Fibroblast of pulmonary artery (primary cell): ENCODE measurements around the gene FAM149B1.

Experiments used
- DNase-seq: peaks from one replicate; pipeline ENCODE4 v3.0.0-alpha.2; 2010; ENCODE audit warnings: low read depth
- H3K4me3 ChIP-seq: replicated peaks from 2 replicates; pipeline ENCODE4 v1.5.1; 2011; ENCODE audit warnings: low read depth, mild to moderate bottlenecking, control low read depth, low read length, moderate library complexity
- TF ChIP-seq, protein P1 (sequence below): IDR thresholded peaks from 2 replicates; pipeline ENCODE4 v1.5.1; 2011; ENCODE audit warnings: mild to moderate bottlenecking, control low read depth, low read length, inconsistent platforms; ENCODE audit errors: missing control alignments

Gene FAM149B1

DNA sequence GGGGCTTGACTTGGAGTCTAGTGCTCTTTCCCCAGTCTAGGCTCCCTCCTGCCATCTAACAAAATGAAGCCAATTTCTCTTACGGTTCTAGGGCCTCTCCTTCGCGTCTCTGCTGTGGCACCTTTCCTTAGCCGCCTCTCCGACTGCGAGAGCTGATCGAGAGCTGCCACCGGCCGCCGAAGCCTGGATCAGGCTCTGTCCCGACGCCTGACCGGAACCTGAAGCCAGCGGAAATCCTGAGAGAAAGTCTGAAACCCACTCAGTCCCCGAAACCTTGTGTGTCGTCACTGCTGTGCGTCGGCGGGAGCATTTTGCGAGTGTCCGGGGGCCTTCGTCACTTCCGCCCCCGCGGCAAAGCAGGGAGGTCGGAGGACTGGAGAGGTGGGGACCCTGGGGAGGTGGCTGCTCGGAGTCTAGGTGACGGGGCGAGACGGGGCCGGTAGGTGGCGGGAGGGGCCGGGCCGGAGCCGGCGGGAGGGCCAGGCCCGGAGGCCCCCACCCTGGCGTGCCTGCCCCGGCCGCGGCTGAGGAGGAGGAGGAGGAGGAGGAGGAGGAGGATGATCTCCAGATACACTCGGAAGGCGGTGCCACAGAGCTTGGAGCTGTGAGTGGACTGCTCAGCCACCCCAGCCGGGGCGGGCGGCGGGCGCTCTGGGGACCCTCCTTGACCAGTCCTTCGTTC is at the start of gene FAM149B1, which contains the start of gene ECD:
TSS of gene FAM149B1 (plus strand) at position 337 of the 682 bp plus-strand sequence. CDS start at position 558, 221 bp downstream.
TSS of gene ECD (minus strand) at position 226 of the 682 bp plus-strand sequence. CDS start 4,071 bp downstream, outside the sequence.
- H3K4me3 ChIP-seq: peak within 1 kb of the TSS; percentile 91
- TF ChIP-seq, protein P1, sequence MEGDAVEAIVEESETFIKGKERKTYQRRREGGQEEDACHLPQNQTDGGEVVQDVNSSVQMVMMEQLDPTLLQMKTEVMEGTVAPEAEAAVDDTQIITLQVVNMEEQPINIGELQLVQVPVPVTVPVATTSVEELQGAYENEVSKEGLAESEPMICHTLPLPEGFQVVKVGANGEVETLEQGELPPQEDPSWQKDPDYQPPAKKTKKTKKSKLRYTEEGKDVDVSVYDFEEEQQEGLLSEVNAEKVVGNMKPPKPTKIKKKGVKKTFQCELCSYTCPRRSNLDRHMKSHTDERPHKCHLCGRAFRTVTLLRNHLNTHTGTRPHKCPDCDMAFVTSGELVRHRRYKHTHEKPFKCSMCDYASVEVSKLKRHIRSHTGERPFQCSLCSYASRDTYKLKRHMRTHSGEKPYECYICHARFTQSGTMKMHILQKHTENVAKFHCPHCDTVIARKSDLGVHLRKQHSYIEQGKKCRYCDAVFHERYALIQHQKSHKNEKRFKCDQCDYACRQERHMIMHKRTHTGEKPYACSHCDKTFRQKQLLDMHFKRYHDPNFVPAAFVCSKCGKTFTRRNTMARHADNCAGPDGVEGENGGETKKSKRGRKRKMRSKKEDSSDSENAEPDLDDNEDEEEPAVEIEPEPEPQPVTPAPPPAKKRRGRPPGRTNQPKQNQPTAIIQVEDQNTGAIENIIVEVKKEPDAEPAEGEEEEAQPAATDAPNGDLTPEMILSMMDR: no peak
- DNase-seq: peak; percentile 96

GRCh38 chr10:73119457-73119856 is 48.5 kb upstream of the FAM149B1 start:
- TF ChIP-seq, protein P1: no peak
- no peak for DNase-seq
- no peak overlapping the region for H3K4me3 ChIP-seq

DNA sequence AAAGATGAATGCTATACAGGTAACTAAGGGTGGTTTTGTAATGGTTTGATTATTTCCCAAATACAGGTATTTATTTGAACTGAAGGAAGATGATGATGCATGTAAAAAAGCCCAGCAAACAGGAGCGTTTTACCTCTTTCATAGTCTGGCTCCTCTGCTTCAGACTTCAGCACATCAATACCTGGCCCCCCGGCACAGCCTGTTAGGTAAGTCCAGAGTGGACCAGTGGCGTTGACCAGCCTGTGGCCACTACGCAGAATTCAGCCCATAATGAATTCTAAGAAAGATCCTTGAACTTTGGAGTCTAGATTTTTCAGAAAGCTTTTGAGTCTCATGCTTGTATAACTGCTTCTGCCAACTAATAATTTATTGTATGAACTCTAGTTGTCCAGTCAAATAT is 48.0 kb upstream of the FAM149B1 start:
- no peak for DNase-seq
- TF ChIP-seq, protein P1: no peak
- no peak overlapping the region for H3K4me3 ChIP-seq

- no peak for DNase-seq
- TF ChIP-seq, protein P1: no peak
- no peak overlapping the region for H3K4me3 ChIP-seq
These were observed 41.6 kb upstream of the FAM149B1 start for GRCh38 chr10:73126343-73126742.

DNA sequence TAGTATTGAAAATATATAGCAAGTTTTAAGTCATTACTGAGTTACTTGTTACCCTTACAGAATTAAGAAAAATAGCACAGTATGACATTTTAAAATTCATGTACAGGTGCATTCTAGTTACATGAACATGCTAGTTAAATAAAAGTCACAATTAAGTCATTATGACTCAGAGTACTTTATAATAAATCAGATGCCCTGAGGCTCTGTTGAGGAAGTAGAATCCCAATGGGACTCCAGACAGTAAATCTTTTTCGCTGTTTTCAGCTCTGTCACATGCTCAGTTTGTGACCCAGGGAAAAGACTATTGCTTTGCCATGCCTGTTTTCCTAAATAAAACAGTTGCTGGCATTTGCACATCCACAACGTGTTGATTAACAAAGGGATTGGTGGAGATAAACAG is 36.6 kb upstream of the FAM149B1 start:
- H3K4me3 ChIP-seq: no peak overlapping the region
- TF ChIP-seq, protein P1: no peak
- DNase-seq: no peak

- no peak for DNase-seq
- TF ChIP-seq, protein P1: no peak
- H3K4me3 ChIP-seq: no peak overlapping the region
These were observed 35.8 kb upstream of the FAM149B1 start for GRCh38 chr10:73131913-73132686.
